NCI-H1105 (cell line): ENCODE data around the gene FOXK2.

Experiments used
- DNase-seq: peaks from one replicate; lab custom pipeline; 2025; lab: John Stamatoyannopoulos, UW

FOXK2 gene

GRCh38 chr17:82518826-82519810 is at the start of gene FOXK2:
Gene FOXK2 (plus strand): TSS chr17:82519732. CDS start chr17:82519889, 157 bp downstream.
- peak; percentile 86 for DNase-seq

- no peak for DNase-seq
Observed at GRCh38 chr17:82470065-82470464, 49.5 kb upstream of the FOXK2 start.

GRCh38 chr17:82474223-82475010 is 45.1 kb upstream of the FOXK2 start:
- no peak for DNase-seq

- DNase-seq = no peak
Observed at GRCh38 chr17:82475458-82475857, 44.1 kb upstream of the FOXK2 start.

GRCh38 chr17:82477934-82478333 is 41.6 kb upstream of the FOXK2 start:
- no peak for DNase-seq

- no peak for DNase-seq
Observed at GRCh38 chr17:82479602-82480001, 39.9 kb upstream of the FOXK2 start.

GRCh38 chr17:82480318-82480717 is 39.2 kb upstream of the FOXK2 start:
- DNase-seq = no peak

- no peak for DNase-seq
Observed at GRCh38 chr17:82483204-82483660, 36.3 kb upstream of the FOXK2 start.

- no peak for DNase-seq
Observed at GRCh38 chr17:82483836-82484235, 35.7 kb upstream of the FOXK2 start.

- no peak for DNase-seq
Observed at GRCh38 chr17:82486231-82487094, 33.1 kb upstream of the FOXK2 start.

GRCh38 chr17:82487910-82488309 is 31.6 kb upstream of the FOXK2 start:
- no peak for DNase-seq

GRCh38 chr17:82489117-82489516 is 30.4 kb upstream of the FOXK2 start:
- DNase-seq = no peak

- no peak for DNase-seq
Observed at GRCh38 chr17:82489851-82490511, 29.6 kb upstream of the FOXK2 start.

GRCh38 chr17:82490512-82491195 is 28.9 kb upstream of the FOXK2 start:
- DNase-seq = no peak

- no peak for DNase-seq
Observed at GRCh38 chr17:82491196-82491530, 28.4 kb upstream of the FOXK2 start.

- DNase-seq = no peak
Observed at GRCh38 chr17:82491533-82491932, 28.0 kb upstream of the FOXK2 start.

GRCh38 chr17:82492643-82493225 is 26.8 kb upstream of the FOXK2 start:
- DNase-seq = no peak

- no peak for DNase-seq
Observed at GRCh38 chr17:82493226-82493781, 26.2 kb upstream of the FOXK2 start.

GRCh38 chr17:82494236-82495055 is 25.1 kb upstream of the FOXK2 start:
- peak; percentile 31 for DNase-seq
